HEK293T (cell line): ENCODE results near the gene OCA2.
"Not testable (repeated sequence)": the region's sequence is repeated elsewhere in the genome, so short reads cannot be mapped to it uniquely, and the experiment has no call there.

Experiments
- ARNT ChIP-seq: fragments of 450-650 bp; IDR thresholded peaks from 2 replicates; pipeline ENCODE4 v1.6.1; 2017; ENCODE audit warnings: mild to moderate bottlenecking
- BHLHE40 ChIP-seq: fragments of 450-650 bp; IDR thresholded peaks from 2 replicates; pipeline ENCODE4 v1.6.1; 2016; ENCODE audit warnings: mild to moderate bottlenecking, moderate library complexity, borderline replicate concordance
- CTBP1 ChIP-seq: fragments of 450-650 bp; IDR thresholded peaks from 2 replicates; pipeline ENCODE4 v1.6.1; 2016; ENCODE audit warnings: borderline replicate concordance
- ELF4 ChIP-seq: fragments of 450-650 bp; IDR thresholded peaks from 2 replicates; pipeline ENCODE4 v1.6.1; 2017; ENCODE audit warnings: antibody characterized with exemption
- FOXA1 ChIP-seq: fragments of 450-650 bp; IDR thresholded peaks from 2 replicates; pipeline ENCODE4 v1.6.1; 2016; ENCODE audit warnings: mild to moderate bottlenecking
- FOXM1 ChIP-seq: fragments of 450-650 bp; IDR thresholded peaks from 2 replicates; pipeline ENCODE4 v1.6.1; 2017; ENCODE audit warnings: mild to moderate bottlenecking, borderline replicate concordance
- LEF1 ChIP-seq: fragments of 450-650 bp; IDR thresholded peaks from 2 replicates; pipeline ENCODE4 v1.6.1; 2017; ENCODE audit warnings: mild to moderate bottlenecking, borderline replicate concordance
- NFRKB ChIP-seq: fragments of 450-650 bp; IDR thresholded peaks from 2 replicates; pipeline ENCODE4 v1.6.1; 2016; ENCODE audit warnings: mild to moderate bottlenecking, moderate library complexity
- PKNOX1 ChIP-seq: fragments of 450-650 bp; IDR thresholded peaks from 2 replicates; pipeline ENCODE4 v1.6.1; 2016
- SP1 ChIP-seq: fragments of 450-650 bp; IDR thresholded peaks from 2 replicates; pipeline ENCODE4 v1.6.1; 2017
- SUZ12 ChIP-seq: fragments of 450-650 bp; IDR thresholded peaks from 2 replicates; pipeline ENCODE4 v1.6.1; 2016; ENCODE audit warnings: mild to moderate bottlenecking
- TARDBP ChIP-seq: fragments of 450-650 bp; IDR thresholded peaks from 2 replicates; pipeline ENCODE4 v1.6.1; 2016

- TF ChIP-seq SP1, ELF4, ARNT, FOXA1, CTBP1, PKNOX1, FOXM1, LEF1, NFRKB, SUZ12, TARDBP, BHLHE40: not testable (repeated sequence)
Observed at GRCh38 chr15:28008175-28008574, 90.9 kb downstream of the OCA2 start.
